Right hindlimb (tissue), 1 donor: Measurements from ENCODE around the gene POLA1.
"Not testable (repeated sequence)": the region's sequence is repeated elsewhere in the genome, so short reads cannot be mapped to it uniquely, and the experiment has no call there.

ENCODE experiments used
- DNase-seq: peaks from one replicate; pipeline ENCODE4 v3.0.0-alpha.2; 2018

POLA1 gene

DNA sequence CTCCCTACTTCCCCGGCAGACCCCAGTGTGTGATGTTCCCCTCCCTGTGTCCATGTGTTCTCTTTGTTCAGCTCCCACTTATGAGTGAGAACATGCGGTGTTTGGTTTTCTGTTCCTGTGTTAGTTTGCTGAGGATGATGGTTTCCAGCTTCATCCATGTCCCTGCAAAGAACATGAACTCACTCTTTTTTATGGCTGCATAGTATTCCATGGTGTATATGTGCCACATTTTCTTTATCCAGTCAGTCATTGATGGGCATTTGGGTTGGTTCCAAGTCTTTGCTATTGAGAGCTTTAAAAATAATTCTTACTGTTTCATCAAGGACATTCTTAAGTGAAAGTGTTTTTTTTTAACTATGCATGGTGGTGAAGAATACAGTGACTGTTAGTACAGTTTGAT, 126.1 kb downstream of the POLA1 start:
- not testable (repeated sequence) for DNase-seq

DNA sequence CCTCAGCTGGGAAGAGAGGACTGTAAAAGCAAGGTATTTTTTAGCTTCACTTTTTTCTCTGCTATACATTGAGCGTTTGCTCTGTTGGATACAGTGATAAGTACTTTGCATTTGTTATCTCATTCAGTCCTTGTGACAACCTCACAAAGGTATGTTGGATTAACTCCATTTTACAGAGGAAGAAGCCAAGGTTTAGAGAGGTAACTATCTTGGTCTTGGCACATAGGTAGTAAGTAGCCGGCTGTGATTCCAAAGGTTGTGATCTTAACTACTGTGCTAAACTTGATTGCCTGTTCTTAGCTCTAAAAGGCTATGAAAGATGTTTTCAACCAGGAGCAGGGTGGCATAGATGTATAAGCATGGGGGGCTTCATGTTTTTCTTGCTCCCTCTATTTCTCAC, 134.4 kb downstream of the POLA1 start:
- no peak for DNase-seq

DNA sequence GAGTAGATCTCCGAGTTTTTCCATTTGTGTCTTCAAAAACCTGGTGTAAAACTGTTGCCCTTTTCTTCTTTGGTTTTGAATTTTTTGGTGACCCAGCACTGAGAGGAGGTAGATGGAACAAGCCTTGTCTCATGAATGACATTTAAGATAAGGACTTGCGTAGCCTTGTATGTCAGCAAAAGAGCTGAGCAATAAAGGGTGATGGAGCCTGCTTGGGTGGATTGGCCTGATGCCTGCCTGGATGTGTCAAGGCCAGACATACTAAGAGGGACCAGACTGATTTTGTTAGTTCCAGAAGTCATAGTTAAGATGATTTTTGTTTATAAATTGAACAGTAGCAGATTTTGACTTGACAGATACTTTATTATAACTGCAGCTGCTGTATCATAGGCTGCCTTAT, 134.9 kb downstream of the POLA1 start:
- DNase-seq: no peak

DNA sequence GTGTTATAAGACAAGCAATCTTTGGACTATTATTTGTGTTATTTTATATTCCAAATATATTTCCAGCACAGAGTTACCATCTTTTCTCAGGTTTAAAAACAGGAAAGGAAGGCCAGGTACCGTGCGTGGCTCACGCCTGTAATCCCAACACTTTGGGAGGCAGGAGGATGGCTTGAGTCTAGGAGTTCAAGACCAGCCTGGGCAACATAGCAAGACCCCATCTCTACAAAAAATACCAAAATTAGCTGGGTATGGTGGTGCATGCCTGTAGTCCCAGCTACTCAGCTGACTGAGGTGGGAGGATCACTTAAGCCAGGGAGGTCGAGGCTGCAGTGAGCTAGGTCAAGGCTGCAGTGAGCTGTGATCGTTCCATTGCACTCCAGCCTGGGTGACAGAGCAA, 140.0 kb downstream of the POLA1 start:
- no peak for DNase-seq

DNA sequence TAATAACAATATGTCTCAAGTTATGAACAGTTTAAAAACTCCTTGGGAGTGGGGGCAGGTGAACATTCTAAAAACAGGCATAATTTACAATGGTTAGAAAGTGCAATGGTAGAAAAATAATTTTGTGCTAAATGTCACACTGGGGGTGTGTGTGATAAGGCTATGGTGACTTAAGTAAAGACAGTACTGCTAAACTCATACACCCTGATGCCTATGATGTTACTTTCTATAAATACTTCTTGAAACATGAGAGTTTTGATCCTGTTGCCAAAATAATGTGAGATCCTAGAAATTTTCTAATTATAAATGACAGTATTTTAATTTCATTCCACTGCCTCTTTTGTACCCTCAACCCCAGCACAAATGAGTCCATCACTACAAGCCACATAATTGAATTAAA, 144.2 kb downstream of the POLA1 start:
- no peak for DNase-seq

DNA sequence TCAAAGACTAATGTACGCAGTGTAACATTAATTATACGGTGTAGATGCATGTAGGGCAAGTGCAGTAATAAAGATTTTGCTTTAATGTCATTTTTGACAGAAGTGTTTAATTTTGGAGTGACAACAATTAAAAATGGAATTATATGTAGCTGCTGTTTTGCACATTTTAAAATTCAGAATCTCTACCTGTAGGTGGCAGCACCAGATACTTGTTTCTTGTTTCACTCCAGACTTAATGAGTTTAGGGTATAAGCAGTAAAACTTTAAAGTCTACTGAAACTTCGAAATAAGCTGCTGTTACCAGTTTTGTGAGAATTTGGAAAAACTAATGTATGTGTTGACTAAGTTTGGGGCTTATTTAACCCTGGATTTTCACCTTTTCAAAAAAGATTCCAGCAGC, 144.9 kb downstream of the POLA1 start:
- no peak for DNase-seq

DNA sequence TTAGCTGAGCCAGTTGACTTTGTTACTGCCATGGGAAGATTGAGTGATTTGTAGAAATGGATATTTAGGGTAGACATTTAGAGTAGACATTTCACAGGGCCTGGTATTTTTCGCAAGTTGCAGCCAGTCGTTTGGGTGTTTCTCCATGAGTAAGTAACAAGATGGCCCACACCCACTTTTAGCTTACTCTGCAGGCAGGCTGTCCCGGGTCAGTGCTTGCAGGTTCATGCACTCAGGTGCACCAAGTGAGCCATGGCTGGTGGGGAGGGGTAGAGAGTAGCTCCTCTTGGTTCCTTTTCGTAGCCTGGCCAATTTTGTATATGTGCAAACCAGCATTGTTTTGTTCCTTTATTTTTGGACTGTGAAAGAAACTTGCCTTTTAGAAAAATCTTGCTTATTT, 145.6 kb downstream of the POLA1 start:
- DNase-seq: no peak

DNA sequence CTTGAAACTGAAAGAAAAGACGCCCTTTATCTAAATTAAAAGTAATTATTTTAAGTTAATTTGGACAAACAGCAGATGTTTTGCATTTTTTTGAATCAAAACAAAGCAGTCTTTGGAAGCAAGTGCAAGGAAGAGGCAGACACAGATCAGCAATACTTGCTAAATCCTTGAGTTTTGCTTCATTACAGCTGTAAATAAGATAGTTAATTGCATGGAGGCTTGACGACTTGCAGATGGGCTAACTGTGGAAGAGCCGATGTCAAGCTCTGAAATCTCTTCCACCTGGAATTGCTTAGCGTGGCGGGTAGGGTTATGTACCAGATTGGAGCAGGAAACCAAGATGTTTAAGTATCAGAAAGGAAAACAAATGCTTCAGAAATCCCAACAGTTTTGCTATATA, 148.8 kb downstream of the POLA1 start:
- no peak for DNase-seq

DNA sequence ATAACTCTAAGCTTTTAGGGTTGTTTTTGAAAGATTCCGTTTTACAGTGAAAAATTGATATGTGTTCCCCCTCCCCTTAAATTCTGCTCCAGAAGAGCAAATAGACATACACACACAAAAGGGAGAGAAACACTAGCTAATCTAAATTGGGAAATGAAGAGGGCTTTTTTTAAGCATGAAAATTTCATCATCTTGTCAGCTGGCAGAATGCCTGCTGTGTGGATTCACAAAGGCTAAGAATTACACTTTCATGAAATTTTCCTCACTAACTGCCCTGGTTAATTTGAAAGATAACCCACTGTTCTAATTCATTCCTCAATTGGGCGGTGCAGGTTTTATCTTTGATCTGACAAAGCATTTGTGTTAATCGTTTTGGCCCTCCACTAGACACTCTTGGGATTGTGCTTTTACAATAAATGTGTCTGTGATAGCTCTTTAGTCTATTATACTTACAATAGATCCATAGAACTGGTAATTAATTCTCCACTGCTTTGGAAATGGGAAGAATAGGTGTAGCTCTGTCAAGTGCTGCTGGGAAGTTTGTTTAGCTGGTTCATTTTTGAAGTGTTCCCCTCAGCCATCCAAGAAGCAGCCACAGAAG, 152.9 kb downstream of the POLA1 start:
- no peak for DNase-seq

DNA sequence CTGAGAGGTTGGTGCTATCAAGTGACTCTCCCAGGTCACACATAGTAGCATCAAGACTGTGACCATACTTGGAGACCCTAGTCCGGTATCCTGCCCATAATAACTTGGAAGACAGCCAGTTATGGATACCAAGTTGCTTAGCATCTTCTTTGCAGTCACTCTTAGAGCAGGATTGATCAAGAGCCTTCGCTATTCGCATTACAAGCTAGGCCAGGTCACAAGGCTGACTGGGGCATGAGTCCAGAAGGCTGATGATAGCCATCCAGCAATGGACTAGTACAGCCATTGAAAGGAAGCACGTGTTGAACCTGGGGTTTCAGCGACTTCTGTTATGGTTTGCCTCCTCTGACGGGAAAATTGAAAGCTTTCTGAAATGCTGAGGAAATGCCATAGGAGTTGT, 157.6 kb downstream of the POLA1 start:
- DNase-seq: no peak

DNA sequence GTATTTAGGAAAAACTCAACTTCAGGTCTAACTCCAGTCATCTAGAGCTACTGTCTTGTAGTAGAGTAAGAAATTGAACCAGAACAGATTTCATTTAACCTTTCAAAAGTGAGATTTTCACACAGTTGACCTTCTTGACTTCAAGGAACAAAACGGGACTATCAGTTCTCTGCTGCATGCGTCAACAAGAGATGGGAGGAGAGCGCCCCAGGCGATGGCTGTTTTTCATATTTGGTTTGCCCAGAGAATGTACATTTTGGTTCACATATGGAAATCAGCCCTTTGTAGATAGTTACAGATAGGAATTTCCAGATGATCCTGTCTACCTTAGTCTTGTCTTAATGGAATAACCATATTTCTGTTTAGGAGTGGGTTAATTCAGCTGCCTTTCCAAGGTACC, 158.1 kb downstream of the POLA1 start:
- no peak for DNase-seq

DNA sequence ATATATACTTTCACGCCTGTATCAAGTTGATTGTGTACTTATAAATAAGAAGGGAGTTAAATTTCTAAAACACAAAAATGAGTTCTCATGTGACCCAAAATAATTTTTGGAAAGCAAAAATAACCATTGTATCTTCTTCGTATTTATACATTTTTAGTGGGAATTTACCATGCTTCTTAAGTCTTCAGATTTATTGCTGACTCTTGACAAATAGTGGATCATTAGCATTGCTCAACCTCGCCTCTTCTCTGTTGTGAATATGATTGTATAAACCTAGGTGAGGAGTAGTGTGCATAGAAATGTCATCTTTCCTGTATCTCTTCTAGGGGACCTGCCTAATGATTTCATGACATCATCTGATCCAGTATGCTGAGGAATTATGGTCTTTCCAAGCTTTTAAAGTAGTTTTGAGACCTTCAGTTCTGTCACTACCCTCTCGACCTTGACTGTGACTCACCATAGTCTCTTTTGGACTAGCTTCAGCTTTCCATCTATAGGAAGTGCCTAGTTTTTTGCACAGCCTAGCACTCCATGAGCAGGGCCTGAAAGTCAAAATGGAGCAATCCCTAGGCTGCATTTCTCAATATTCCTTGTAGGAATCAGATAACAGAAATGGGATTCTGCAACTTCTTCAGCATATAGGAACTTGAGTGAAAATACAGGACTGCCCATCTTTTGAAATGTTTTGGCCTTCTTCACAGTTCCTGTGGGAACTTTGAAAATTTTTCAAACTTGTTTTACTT, 164.5 kb downstream of the POLA1 start:
- no peak for DNase-seq

DNA sequence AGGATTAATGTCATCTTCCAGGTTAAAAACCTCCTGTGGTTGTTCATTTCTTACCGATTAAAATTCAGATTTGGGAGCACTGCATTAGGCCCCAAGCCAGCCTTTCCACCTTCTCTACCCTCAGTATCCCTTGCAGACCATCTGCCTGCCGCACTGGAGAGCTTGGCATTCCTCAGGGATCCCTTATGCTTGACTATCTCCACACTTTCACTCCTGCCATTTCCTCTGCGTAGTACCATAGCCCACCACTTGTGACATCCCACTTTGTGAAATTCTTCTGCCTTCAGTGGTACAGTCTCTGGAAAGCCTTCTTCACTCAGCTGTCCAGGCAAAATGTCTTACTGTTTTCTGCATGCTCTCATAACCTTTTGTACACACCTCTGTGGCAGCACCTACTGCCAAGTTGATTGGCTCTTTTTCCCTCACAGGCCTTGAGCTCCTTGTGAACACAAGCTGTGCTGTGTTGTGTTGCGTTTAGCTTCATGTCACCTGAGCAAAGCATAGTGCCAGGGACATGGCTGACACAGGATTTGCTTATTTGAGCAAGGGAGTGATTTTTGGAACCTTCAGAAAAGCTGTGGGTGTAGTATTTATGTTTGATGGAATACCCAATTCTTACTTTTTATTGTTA, 165.6 kb downstream of the POLA1 start:
- DNase-seq: no peak

DNA sequence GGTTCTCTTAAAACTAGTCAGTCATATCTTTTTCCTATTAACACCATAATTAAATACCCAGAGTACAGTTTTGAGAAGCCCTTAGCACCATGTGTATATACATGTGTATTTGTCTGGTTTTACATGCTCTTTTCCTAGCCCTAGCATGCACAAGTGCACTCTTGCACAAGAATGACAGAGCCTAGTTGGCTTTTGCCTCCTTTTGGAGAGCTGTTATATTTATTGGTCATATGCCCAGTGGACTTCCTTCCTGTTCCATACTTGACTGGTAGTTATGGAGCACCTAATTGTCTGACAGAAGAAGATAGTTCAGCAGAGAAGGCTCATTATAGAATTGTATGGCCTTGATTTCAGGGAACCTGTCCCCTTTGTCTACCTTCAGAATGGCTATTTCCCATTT, 166.4 kb downstream of the POLA1 start:
- DNase-seq: no peak

DNA sequence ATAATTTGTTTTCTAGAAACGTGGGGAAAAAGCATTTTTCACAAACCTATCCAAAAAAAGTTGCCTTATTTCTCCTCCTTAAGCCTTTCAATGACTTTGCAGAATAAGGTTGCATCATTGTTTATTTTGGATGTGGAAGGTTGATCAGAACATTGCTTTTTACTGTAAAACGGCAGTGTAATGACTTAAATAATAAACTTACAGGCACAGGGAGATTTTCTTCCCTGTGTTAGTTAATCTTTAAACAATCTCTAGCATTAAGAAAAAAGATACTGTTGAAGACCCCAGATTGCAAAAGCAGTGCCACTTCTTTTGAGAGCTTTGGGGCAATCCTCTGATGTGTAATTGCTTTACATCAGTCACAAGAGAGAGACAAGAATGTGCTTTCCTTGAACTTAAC, 168.6 kb downstream of the POLA1 start:
- no peak for DNase-seq

DNA sequence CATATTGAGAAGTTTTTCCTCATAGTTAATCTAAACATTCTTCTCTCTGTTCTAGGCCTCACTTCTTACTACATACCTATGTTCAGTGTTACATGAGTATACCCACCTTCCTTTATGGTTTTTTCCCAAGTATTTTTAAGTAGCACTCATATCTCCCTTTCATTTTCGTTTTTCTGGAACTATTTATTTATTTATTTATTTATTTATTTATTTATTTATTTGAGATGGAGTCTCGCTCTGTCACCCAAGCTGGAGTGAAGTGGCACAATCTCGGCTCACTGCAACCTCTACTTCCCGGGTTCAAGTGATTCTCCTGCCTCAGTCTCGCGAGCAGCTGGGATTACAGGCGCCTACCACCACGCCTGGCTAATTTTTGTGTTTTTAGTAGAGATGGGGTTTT, 170.1 kb downstream of the POLA1 start:
- DNase-seq: not testable (repeated sequence)

DNA sequence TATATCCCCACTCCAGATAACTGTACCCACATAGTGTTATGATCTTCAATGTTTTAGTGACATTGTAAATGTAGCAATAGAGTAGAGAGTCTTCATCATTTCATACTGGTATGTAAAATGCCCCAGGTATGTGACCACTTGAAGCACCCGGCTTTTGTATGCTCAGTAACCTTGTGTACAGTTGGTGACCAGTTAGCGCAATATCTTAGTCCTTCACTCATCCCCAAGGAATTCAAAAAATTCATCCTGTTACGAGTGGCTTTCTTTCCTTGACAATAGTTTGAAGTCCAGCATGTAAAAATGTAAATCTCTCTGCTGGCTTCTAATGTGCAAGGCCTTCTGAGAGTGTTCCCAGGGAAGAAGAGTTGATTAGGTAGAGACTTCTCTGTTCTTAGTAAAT, 176.4 kb downstream of the POLA1 start:
- no peak for DNase-seq

DNA sequence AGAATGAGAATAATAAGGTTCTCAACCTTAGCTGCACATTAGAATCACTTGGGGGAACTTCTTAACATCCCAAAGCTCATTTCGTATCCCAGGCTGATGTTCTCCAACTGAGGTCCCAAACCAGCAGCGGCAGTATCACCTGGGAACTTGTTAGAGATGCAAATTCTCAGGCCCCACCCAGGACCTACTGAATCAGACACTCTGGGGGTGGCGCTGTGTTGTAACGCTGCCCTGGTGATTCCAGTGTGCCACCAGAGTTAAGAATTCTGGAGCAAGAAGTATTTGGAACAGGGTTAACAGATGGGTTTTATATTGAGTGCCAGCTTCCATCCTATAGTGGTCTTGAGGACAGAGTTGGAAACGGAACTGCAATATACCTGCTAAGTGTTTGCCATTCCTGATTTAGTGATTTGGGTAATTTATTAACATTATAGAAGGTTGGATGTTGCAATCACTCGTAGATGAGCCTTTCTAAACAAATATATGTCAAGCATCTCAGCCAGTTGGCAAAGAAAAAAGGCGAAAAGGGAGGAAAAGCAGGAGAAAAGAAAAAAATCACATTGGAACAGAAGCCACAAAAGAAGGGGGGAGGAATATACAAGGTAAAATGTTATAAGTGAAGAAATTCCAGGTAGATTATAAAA, 181.0 kb downstream of the POLA1 start:
- DNase-seq: no peak

DNA sequence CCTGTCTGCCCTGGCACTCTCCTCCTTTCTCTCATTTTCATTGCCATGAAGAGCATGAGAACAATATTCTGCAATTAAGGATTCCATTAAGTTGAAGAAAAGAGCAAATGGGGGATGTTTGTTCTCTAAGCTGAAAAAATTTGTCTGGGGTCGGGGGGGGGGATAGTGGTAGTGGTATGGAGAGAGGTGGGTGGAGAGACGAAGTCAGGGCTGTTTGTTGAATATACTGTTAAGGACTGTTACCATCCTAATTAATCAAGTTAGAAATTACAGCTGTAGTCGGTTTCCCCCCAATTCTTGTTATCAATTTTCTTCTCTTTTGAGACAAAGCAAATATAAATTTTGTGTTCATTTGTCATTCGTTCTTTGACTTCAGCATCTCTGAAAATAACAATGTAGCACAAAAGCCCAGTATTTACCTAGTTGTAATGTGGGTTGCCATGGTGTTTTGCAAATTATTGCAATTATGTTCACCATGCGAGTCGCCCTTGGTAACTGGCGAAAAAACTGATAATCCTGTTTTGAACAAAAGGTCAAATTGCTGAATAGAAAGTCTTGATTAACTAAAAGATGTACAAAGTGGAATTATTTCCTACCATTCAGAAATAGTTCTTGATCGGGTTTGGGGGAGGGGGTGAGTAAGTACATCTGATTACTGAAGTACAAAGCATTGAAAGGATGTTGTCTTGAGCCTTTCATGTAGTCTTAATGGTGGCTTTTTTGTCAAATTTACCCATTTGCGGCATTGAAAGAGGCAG, 183.0 kb downstream of the POLA1 start:
- DNase-seq: no peak

DNA sequence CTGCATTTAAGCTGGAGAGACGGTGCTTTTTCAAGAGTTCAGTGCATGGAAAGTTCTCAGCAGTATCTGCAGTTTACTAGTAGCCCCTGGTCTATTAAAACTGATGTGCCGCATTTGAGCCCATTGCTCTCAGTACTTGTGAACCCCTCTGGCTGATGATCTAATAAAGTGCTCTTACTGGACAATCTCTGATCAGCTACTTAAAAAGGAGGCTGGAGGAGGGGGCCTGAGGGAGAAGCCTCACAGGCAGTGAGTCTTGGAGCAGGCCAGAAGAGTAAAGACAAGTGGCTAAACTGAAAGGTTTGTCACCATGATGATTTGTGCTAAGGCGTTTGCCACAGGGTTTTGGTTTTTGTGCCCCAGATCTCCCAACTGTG, 183.6 kb downstream of the POLA1 start:
- DNase-seq: no peak

DNA sequence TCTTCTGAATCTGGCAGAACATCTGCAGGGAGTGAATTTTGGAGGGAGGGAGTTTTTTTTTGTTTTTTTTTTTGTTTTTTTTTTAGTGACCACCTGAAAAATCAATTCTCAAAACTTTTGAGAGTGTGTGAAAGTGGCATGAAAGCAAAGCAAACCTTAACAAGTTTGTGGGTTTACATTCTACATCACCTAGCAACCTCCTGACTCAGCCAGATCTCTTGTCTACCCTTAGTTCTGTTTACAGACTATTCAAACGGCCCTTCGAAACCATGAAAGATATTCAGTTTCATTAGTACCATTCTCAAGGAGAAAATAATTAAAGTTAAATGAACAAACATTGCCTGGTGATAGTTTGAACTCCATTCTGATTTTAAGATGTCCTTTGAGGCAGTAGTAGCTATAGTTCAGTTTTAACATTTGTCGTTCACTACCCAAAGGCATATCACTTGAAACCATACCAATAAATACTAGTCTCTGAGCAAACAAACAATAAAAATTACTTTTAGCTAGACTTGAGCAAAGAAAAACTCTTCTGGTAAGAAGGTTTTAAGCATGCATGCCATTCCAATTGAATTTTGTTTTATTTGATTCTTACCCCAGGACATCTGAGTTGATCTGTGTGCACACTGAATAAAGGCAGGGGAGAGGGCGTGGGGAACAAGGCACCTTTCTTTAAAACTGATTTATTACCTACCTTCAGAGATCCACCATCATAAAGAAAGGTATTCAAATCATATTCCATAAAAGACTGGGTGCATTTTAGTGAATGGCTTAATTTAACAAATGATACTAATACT, 184.3 kb downstream of the POLA1 start:
- no peak for DNase-seq

DNA sequence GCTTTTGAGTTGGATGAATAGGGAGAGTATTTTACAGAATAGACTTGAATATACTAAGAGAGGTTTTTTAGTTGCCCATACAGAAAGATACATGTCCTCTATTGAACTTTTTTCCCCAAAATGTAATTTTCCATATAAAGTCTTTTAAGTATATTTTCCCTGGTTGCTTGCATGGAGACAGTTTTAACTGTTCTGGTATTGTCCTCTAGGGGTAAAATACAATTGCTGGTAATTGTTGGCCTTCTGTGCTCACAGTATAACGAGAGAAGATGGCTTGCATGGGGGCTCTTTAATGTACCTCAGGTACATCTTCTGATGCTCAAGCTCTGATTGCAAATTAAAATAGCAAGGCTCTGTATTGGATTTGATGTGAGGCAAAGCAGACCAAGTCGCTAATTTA, 186.0 kb downstream of the POLA1 start:
- no peak for DNase-seq

DNA sequence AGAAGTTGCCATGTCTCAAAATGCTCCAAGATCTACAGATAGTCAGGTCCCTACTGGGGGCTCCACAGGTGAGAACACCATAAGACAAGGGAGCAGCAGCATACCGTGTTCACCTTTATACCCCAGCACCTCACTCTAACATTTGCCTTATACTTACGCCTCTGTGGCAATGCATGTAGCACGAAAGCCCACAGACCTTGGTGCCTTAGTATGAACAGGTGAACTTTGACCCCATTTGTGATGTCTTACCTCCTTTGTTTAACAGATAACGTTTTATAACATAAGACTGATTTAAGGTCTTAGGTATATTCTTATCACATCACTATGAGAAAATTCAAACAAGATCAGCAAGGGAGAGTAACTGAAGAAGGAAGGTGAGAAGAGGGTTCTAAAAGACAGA, 193.2 kb downstream of the POLA1 start:
- no peak for DNase-seq
